H9 (cell line): ENCODE measurements around the gene ZFP91. TPM values are rescaled to one million over a fixed set of nuclear protein-coding genes. Genes with fewer than 3 reads are reported as not detected.

ENCODE experiments used
- DNase-seq: peaks from one replicate; pipeline ENCODE4 v3.0.0-alpha.2; 2017
- H2AFZ ChIP-seq: one replicate; pipeline ENCODE4 v1.6.1; 2013; ENCODE audit warnings: mild to moderate bottlenecking, low read length, control low read depth, moderate library complexity
- H2AK5ac ChIP-seq: 2 replicates; pipeline ENCODE4 v1.6.1; 2013; ENCODE audit warnings: low read length, control low read depth, mixed read lengths; ENCODE audit not compliant: insufficient read length
- H2BK120ac ChIP-seq: one replicate; pipeline ENCODE4 v1.6.1; 2013; ENCODE audit warnings: low read depth, mild to moderate bottlenecking, low read length, control low read depth, inconsistent platforms; ENCODE audit not compliant: poor library complexity, severe bottlenecking
- H2BK12ac ChIP-seq: 2 replicates; pipeline ENCODE4 v1.6.1; 2013; ENCODE audit warnings: low read length, control low read depth, mixed read lengths, low read depth; ENCODE audit not compliant: insufficient read length
- H2BK15ac ChIP-seq: 2 replicates; pipeline ENCODE4 v1.6.1; 2013; ENCODE audit warnings: low read depth, low read length, control low read depth
- H2BK20ac ChIP-seq: one replicate; pipeline ENCODE4 v1.6.1; 2013; ENCODE audit warnings: low read depth, mild to moderate bottlenecking, low read length, control low read depth, inconsistent platforms; ENCODE audit not compliant: poor library complexity, severe bottlenecking
- H2BK5ac ChIP-seq: 2 replicates; pipeline ENCODE4 v1.6.1; 2013; ENCODE audit warnings: low read length, control low read depth, mixed read lengths; ENCODE audit not compliant: insufficient read length
- H3K14ac ChIP-seq: 2 replicates; pipeline ENCODE4 v1.6.1; 2013; ENCODE audit warnings: low read length, control low read depth; ENCODE audit not compliant: insufficient read depth
- H3K18ac ChIP-seq: 2 replicates; pipeline ENCODE4 v1.6.1; 2013; ENCODE audit warnings: low read depth, mild to moderate bottlenecking, mixed read lengths, low read length, control low read depth; ENCODE audit not compliant: insufficient read length
- H3K23ac ChIP-seq: 2 replicates; pipeline ENCODE4 v1.6.1; 2013; ENCODE audit warnings: low read length, control low read depth, mixed read lengths, low read depth; ENCODE audit not compliant: insufficient read length
- H3K23me2 ChIP-seq: 2 replicates; pipeline ENCODE4 v1.6.1; 2013; ENCODE audit warnings: low read depth, mild to moderate bottlenecking, mixed read lengths, low read length, control low read depth; ENCODE audit not compliant: insufficient read length, poor library complexity, severe bottlenecking
- H3K27ac ChIP-seq: 2 replicates; pipeline ENCODE4 v1.5.1; 2013; ENCODE audit warnings: low read length, control low read depth, mixed read lengths, low read depth; ENCODE audit not compliant: insufficient read length
- H3K27me3 ChIP-seq: 2 replicates; pipeline ENCODE4 v1.6.1; 2013; ENCODE audit warnings: low read length, control low read depth, inconsistent platforms; ENCODE audit not compliant: insufficient read depth
- H3K4ac ChIP-seq: 2 replicates; pipeline ENCODE4 v1.6.1; 2013; ENCODE audit warnings: low read depth, mild to moderate bottlenecking, control low read depth, inconsistent platforms, low read length, moderate library complexity
- H3K4me1 ChIP-seq: 2 replicates; pipeline ENCODE4 v1.6.1; 2013; ENCODE audit warnings: low read length, control low read depth, inconsistent platforms; ENCODE audit not compliant: insufficient read depth
- H3K4me2 ChIP-seq: 2 replicates; pipeline ENCODE4 v1.6.1; 2013; ENCODE audit warnings: low read length, control low read depth, mixed read lengths; ENCODE audit not compliant: insufficient read length, insufficient read depth
- H3K56ac ChIP-seq: 2 replicates; pipeline ENCODE4 v1.6.1; 2013; ENCODE audit warnings: low read depth, mild to moderate bottlenecking, mixed read lengths, low read length, control low read depth; ENCODE audit not compliant: insufficient read length
- H3K79me1 ChIP-seq: 2 replicates; pipeline ENCODE4 v1.6.1; 2013; ENCODE audit warnings: low read depth, mild to moderate bottlenecking, moderate library complexity, low read length, control low read depth, inconsistent platforms; ENCODE audit not compliant: insufficient read depth, poor library complexity, severe bottlenecking
- H3K79me2 ChIP-seq: 2 replicates; pipeline ENCODE4 v1.6.1; 2013; ENCODE audit warnings: low read length, control low read depth, inconsistent platforms; ENCODE audit not compliant: insufficient read depth
- H3K9ac ChIP-seq: 2 replicates; pipeline ENCODE4 v1.6.1; 2013; ENCODE audit warnings: low read length, control low read depth, mixed read lengths; ENCODE audit not compliant: insufficient read length; ENCODE audit errors: extremely low read depth
- H3K9me3 ChIP-seq: one replicate; pipeline ENCODE4 v1.6.1; 2013; ENCODE audit warnings: low read depth, low read length, inconsistent platforms; ENCODE audit not compliant: control insufficient read depth
- H3T11ph ChIP-seq: one replicate; pipeline ENCODE4 v1.6.1; 2013; ENCODE audit warnings: mild to moderate bottlenecking, low read length, control low read depth, inconsistent platforms
- H4K20me1 ChIP-seq: one replicate; pipeline ENCODE4 v1.6.1; 2013; ENCODE audit not compliant: control insufficient read depth, insufficient read length, insufficient read depth
- H4K5ac ChIP-seq: 2 replicates; pipeline ENCODE4 v1.6.1; 2013; ENCODE audit warnings: low read depth, mild to moderate bottlenecking, mixed read lengths, low read length, control low read depth; ENCODE audit not compliant: insufficient read length
- H4K8ac ChIP-seq: replicated peaks from 2 replicates; pipeline ENCODE4 v1.6.1; 2013; ENCODE audit warnings: low read length, control low read depth, mixed read lengths, low read depth; ENCODE audit not compliant: insufficient read length
- H4K91ac ChIP-seq: 2 replicates; pipeline ENCODE4 v1.6.1; 2013; ENCODE audit warnings: low read depth, mild to moderate bottlenecking, moderate library complexity, mixed read lengths, low read length, control low read depth; ENCODE audit not compliant: insufficient read length
- H3K27ac Mint-ChIP-seq, 3 experiments: 2 replicates in 2 of 3; 3 replicates in 1 of 3; pipeline ENCODE4 v1.8.0; 2020 to 2021; ENCODE audit warnings: mixed read lengths in 3 of 3, mild to moderate bottlenecking in 1 of 3, moderate library complexity in 1 of 3
- H3K27me3 Mint-ChIP-seq: 2 replicates; pipeline ENCODE4 v1.8.0; 2021; ENCODE audit warnings: low read depth, mild to moderate bottlenecking, moderate library complexity, mixed read lengths
- H3K36me3 Mint-ChIP-seq, 3 experiments: 2 replicates in 2 of 3; 3 replicates in 1 of 3; pipeline ENCODE4 v1.8.0; 2020 to 2021; ENCODE audit warnings: low read depth in 3 of 3, mixed read lengths in 3 of 3; ENCODE audit not compliant: insufficient read depth in 1 of 3
- H3K4me1 Mint-ChIP-seq, 2 experiments: 2 replicates each; pipeline ENCODE4 v1.8.0; 2020; ENCODE audit warnings: mixed read lengths in 2 of 2
- H3K4me3 Mint-ChIP-seq, 2 experiments: 2 replicates in 1 of 2; 3 replicates in 1 of 2; pipeline ENCODE4 v1.8.0; 2020 to 2021; ENCODE audit warnings: mild to moderate bottlenecking in 2 of 2, mixed read lengths in 2 of 2, moderate library complexity in 1 of 2
- H3K9me3 Mint-ChIP-seq, 2 experiments: 2 replicates in 1 of 2; 3 replicates in 1 of 2; pipeline ENCODE4 v1.8.0; 2020; ENCODE audit warnings: mild to moderate bottlenecking in 2 of 2, mixed read lengths in 2 of 2, moderate library complexity in 1 of 2
- CTCF ChIP-seq: fragments of 200-600 bp; sonication (generic); conservative IDR thresholded peaks from 3 replicates; pipeline ENCODE4 v1.8.0; 2021; ENCODE audit warnings: antibody characterized with exemption, mild to moderate bottlenecking
- WGBS: extraction: QIAGEN DNeasy Blood & Tissue Kit; methylation state at CpG from one replicate; pipeline ENCODE4 v1.1.7; 2013; ENCODE audit warnings: missing lambda C conversion rate, low lambda C conversion rate, mixed read lengths; ENCODE audit not compliant: insufficient read length; ENCODE audit errors: extremely low coverage; 5-methylcytosine and 5-hydroxymethylcytosine counted together
- total RNA-seq: library from RNA; stranded (reverse); gene quantifications from 2 replicates; pipeline ENCODE4 v1.2.1, GENCODE V29; 2021

Gene ZFP91
- total RNA-seq, 1 experiment from 2014 or later: 32.9 TPM

GRCh38 chr11:58530236-58530635, 48.6 kb upstream of the ZFP91 start:
- Histone ChIP-seq H3K56ac (no peak overlapping the region), H2BK120ac (no peak overlapping the region), H3K18ac (no peak overlapping the region), H4K8ac (no peak overlapping the region), H3K27me3 (no peaks in the 10 kb centered on the region), H3T11ph (no peak overlapping the region), H3K79me2 (no peaks in the 10 kb centered on the region), H2BK15ac (no peak overlapping the region), H4K5ac (no peak overlapping the region), H3K9ac (no peak overlapping the region), H2BK12ac (no peak overlapping the region), H2BK20ac (no peak overlapping the region), H4K20me1 (no peaks in the 10 kb centered on the region), H2AK5ac (no peak overlapping the region), H3K14ac (no peak overlapping the region), H3K4me1 (no peaks in the 10 kb centered on the region), H4K91ac (no peak overlapping the region), H2AFZ (no peak overlapping the region), H2BK5ac (no peak overlapping the region), H3K23ac (no peak overlapping the region), H3K4ac (no peak overlapping the region), H3K4me2 (no peak overlapping the region), H3K79me1 (no peaks in the 10 kb centered on the region), H3K23me2 (no peaks in the 10 kb centered on the region), H3K27ac (no peak overlapping the region), H3K9me3 (no peaks in the 10 kb centered on the region)
- WGBS: no CpG with 5 or more reads among the region's 3 CpGs
- H3K4me1 Mint-ChIP-seq: no peaks in the 10 kb centered on the region
- TF ChIP-seq CTCF: no peak
- H3K27me3 Mint-ChIP-seq: no peaks in the 10 kb centered on the region
- H3K27ac Mint-ChIP-seq: no peak overlapping the region
- no peak for DNase-seq
- no peak overlapping the region for H3K4me3 Mint-ChIP-seq
- H3K36me3 Mint-ChIP-seq: peaks cover 9 to 19% (median 18%) of the 10 kb centered on the region in 3 experiments
- H3K9me3 Mint-ChIP-seq: peaks cover 11 to 13% of the 10 kb centered on the region in 2 experiments
